Frontal cortex (tissue), 4 donors: ENCODE results near the gene ADGRL3. TPM values are rescaled to one million over a fixed set of nuclear protein-coding genes. Genes with fewer than 3 reads are reported as not detected.

ENCODE experiments used
- DNase-seq, 2 donors: peaks; one replicate each; pipeline ENCODE4 v3.0.0; 2012; ENCODE audit warnings: low spot score in 2 of 2
- FAIRE-seq: peaks from 2 replicates; lab custom pipeline; 2012; peaks lifted over from hg19 to GRCh38; lab: Jason Lieb, UNC
- total RNA-seq: library from RNA; depleted of rRNA; stranded (reverse); fragments of >200 nt; gene quantifications from one replicate; pipeline ENCODE4 v1.2.3, GENCODE V29; 2014
- donor health status: control.
- donor health status: control.
- donor health status: control.

Gene ADGRL3
- total RNA-seq, 1 donor from 2014 or later: 302 TPM

- FAIRE-seq: no peak
- DNase-seq: no peak
These were observed 74.2 kb downstream of the ADGRL3 start for GRCh38 chr4:61274286-61274685.

- FAIRE-seq (no peak), DNase-seq (no peak)
These were observed 75.1 kb downstream of the ADGRL3 start for GRCh38 chr4:61275241-61275640.

GRCh38 chr4:61276029-61276428 lies 75.9 kb downstream of the ADGRL3 start:
- no peak for DNase-seq
- no peak for FAIRE-seq

DNA sequence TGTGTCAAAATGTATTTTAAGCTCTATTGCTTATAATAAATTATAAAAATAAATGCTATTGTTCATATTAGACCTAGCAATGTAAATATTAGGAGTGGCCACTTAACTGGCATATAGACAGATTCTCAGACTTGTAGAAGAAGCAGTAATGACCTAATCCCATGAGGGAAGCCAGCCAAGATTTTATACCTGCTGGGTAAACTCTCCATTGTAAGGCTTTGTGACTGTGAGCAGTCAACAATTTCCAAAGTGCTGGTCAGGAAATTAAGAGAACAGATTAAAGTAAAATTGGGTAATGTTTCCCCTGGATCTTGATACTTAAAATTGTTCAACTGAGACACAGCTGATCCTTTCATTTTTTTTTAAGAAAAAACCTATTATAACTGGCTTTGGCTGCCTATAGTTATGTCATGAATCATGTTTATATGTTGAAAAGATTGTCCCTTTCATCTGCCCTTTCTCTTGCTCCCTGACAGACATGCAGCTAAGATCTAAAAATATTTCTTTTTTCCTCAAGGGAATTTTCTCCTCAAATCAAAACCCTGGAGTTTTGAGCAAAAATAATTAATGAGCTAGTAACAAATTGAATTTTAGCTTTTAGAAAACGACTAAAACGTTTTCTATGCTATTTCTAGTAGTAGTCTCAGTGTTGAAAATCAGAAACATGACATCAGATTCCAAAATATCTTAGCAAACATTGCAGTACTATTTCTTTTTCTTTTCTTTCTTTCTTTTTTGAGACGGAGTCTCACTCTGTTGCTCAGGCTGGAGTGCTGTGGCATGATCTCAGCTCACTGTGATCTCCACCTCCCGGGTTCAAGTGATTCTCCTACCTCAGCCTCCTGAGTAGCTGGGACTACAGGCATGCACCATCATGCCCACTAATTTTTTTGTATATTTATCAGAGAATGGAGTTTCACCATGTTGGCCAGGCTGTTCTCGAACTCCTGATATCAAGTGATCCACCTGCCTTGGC lies 77.9 kb downstream of the ADGRL3 start:
- DNase-seq (no peak), FAIRE-seq (no peak)

DNA sequence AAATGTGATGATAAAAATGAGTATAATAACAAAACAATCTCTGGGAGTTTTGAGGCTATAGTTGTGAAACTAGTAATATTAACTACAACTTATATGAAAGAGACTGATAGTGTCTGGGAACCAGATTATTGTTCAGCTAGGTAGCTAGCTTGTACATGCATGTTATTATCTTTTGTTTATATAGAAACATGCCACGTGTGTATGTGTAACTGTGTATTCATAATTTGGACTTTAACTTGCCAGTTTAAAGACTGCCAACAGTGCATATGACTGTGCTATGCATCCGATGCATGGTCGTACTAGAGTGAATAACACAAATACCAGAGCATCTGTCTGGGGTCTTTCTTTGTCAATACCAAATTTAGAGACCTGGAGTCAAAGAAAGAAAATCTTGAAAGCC lies 92.2 kb downstream of the ADGRL3 start:
- DNase-seq: no peak
- FAIRE-seq: no peak

DNA sequence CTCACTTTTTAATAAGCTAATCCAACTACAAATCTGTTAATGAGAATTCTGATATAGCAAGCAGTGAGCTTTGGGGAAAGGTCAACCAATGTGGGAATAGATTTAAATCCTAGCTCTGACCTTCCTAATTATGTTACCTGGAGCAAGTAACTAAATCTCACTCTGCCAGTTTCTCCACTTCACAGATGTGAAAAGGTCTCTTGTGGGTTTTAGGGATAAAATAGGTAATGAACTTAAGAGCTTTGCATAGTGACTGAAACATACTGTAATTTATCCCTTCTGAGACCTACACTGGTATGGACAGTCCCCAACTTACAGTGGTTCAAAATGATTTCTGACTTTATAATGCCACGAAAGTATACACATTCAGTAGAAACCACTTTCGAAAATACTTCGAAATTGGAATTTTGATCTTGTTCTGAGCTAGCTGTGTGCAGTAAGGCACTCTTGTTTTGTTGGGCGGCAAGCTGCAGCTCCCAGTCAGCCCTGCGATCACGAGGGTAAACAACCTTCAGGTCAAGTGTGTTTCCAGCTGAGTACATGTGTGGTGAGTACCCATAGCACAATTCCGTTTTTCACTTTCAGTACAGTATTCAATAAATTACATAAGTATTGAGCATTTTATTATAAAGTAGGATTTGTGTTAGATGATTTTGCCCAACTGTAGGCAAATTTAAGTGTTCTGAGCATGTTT lies 93.7 kb downstream of the ADGRL3 start:
- no peak for DNase-seq
- FAIRE-seq: no peak

DNA sequence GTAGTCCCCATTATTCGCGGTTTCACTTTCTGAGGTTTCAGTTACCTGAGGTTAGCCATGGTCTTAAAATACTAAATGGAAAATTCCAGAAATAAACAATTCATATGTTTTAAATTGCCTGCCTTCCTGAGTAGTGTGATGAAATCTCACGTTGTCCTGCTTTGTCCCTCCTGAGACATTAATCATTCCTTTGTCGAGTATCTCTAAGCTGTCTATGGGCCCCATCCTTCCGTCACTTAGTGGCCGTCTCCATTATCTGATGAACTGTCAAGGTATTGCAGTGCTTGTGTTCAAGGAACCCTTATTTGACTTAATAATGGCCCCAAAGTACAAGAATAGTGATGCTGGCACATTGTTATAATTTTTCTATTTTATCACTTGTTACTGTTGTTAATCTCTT lies 94.8 kb downstream of the ADGRL3 start:
- FAIRE-seq (no peak), DNase-seq (no peak)

GRCh38 chr4:61296144-61296543 lies 96.0 kb downstream of the ADGRL3 start:
- no peak for DNase-seq
- FAIRE-seq: no peak

GRCh38 chr4:61298178-61298740 lies 98.1 kb downstream of the ADGRL3 start:
- FAIRE-seq (no peak), DNase-seq (no peak)

DNA sequence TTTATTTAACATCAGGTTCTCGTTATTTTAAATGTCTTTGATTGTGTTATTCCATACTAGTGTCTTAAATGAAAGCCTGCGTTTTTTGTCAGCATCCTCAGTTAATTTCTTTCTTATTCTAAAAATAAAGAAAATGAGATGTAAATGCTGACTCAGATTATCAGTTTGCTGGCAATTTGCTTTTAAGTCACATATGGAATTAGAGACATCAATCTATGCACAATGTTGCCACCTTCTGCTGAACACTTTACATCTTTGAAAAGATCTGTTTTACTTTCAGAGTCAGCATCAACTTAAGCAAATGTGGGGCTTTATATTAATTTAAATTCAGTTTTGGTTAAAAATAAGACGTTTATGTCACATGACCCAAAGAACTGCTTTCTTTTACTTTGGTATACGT lies 99.2 kb downstream of the ADGRL3 start:
- no peak for FAIRE-seq

DNA sequence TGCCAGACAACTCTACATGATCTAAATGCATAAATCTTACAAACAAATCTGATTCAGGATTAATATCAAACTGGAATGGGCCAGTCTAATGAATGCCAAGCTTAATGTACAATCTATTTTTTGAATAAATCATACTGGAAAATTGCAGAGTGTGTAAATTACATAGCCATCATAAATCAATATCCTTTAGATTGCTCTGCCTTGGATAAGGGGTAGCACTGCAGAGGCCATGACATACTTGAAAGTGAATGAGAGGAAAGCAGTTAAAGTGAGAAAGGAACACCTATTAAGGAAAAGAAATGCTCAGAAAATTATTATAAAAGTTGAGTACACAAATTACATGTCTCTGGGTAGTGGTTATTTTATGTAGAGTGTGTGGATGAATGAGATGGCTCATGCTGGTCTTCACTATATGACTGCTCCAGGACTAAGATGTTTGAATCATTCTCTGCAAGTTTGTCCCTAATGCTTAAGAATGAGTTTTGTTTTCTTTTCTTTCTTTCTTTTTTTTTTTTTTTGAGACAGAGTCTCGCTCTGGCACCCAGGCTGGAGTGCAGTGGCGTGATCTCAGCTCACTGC lies 100.2 kb downstream of the ADGRL3 start:
- FAIRE-seq (no peak), DNase-seq (no peak)

More for the DNA sequence above, 99.2 kb downstream of the ADGRL3 start:
- no peak for DNase-seq

DNA sequence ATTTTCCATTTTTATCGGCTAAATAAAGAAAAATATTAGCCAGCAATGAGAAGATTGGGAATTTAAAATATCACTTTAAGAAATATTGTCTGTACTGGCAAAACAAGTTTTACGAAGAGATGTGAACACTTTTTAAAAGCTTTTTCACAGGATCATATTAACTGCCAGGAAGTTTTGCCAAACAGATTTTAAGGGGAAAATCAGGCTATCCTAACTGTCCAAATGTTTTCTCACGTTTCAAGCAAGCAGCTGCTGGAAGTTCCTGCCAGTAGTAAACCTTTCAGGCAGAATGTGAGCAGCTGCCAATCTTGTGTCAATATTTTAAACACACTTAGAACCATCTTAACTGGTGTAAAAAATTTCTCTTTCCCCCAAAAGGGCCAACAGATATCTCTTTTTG lies 101.1 kb downstream of the ADGRL3 start:
- DNase-seq: no peak
- FAIRE-seq: no peak

GRCh38 chr4:61308033-61308432 lies 107.9 kb downstream of the ADGRL3 start:
- FAIRE-seq: no peak
- no peak for DNase-seq

DNA sequence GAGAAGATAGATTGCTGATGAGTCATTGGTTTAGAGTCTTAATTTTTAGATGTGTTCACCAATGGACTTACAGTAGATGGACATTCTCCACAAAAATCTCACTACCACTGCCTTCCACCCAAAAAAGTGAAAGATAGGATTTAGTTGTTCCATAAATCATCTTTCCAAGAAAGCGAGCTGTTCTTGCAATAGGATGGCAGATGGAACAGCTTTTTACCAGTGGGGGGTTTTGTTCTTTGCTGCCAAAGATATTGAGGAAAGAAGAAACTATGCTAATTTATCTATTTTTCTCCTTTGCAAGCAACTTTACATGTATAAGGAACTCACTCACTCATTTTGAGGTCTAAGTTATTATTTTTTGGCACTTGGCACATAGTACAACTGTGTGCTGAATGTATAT lies 109.5 kb downstream of the ADGRL3 start:
- FAIRE-seq (no peak), DNase-seq (no peak)

DNA sequence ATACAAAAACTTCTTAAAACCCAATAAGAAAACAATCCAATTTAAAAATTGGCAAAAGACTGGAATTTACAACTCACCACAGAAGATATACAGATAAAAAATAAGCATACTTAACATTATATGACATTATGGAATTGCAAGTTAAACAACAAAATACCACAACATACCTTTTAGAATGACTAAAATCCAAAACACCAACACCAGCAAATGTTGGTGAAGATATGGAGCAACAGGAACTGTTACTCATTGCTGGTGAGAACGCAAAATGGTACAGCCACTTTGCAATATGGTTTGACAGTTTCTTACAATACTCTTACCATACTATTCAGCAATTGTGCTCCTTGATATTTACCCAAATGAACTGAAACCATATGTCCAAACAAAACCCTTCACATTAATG lies 112.4 kb downstream of the ADGRL3 start:
- DNase-seq (no peak), FAIRE-seq (no peak)

GRCh38 chr4:61318431-61318830 lies 118.3 kb downstream of the ADGRL3 start:
- no peak for FAIRE-seq

DNA sequence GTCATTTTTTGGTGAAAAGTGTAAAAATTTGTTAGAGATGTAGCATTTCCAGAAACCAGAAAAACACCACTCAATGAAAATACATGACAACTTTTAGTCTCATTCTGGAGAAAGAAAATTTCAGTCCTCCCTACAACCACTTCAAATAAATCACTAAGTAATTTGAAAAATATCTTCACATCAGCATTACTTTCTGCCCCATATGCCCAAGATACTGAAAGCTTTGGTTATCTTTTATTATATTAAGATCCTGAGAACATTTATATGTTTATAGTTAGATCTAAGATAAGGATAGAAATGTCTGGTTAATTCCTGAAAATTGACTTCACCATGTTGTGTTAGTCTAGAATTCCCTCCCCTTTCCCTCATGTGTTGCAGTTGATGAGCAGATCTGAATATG lies 119.0 kb downstream of the ADGRL3 start:
- FAIRE-seq: no peak
- no peak for DNase-seq

More at GRCh38 chr4:61318431-61318830, 118.3 kb downstream of the ADGRL3 start:
- no peak for DNase-seq

DNA sequence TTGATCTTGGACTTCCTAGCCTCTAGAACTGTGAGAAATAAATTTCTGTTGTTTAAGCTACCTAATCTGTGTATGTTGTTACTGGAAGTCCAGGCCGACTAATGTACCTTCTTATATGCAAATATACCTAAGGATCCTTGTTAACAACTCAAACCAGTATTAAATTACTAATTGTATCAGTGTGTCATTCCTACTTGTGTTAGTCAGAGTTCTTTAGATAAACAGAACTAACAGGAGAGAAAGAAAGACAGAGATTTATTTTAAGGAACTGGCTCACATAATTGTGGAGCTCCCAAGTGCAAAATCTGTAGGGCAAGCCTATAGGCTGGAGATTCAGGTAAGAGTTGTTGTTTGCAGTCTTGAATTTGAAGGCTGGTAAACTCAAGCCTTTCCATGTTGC lies 120.0 kb downstream of the ADGRL3 start:
- FAIRE-seq (no peak), DNase-seq (no peak)

DNA sequence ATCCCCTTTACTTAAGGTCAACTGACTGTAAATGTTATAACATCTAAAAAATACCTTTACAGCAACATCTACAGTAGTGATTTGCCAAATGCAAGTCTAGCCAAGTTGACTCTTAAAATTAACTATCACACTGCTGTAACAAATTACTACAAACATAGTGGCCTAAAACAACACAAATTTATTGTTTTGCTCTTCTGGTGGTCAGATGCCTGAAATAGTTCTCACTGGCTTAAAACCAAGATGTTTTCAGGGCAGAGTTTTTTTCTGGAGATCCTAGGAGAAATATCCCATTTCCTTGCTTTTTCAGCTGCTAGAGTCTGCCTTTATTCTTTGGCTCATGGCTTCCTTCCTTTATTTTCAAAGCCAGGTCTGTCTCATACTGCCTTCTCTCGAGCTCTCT lies 120.5 kb downstream of the ADGRL3 start:
- FAIRE-seq (no peak), DNase-seq (no peak)

- no peak for DNase-seq
- FAIRE-seq: no peak
These were observed 132.6 kb downstream of the ADGRL3 start for GRCh38 chr4:61332693-61333092.
